Measurements from ENCODE around the gene MAST2. TPM values are rescaled to one million over a fixed set of nuclear protein-coding genes. Genes with fewer than 3 reads are reported as not detected.

Gene MAST2
- total and polyA plus RNA-seq, 9 of the 15 experiments (the other 6 are each of a cell fraction or from before 2014, with no cell fraction given), result 0.73 to 32.0 (median 17.8) TPM

DNA sequence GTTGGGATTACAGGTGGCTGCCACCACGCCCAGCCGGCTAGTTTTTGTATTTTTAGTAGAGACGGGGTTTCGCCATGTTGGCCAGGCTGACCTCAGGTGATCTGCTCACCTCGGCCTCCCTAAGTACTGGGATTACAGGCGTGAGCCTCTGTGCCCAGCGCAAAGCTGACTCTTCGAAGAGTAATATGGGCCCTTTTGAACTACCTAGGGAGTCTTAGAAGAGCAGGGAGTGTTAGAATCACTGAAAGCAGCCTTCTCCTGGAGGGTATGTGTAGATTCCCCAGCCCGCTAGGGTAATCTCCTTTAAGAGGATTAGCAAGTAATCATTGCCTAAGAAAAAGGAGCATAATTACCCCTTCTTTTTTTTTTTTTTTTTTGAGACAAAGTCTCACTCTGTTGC lies 6.5 kb upstream of the MAST2 start:
- no TSS peak for BruUV-seq (replicated peaks)
- in situ Hi-C loops (cut with MboI) (no loop called here), intact Hi-C loops (cut with micrococcal nuclease) (no loop called here)
- Histone ChIP-seq H3K4me1 (replicated peaks in 1 of 2; ENCODE audit: control insufficient read depth in 2 of 2, insufficient read depth in 2 of 2, low read length in 2 of 2) (no peaks in the 10 kb centered on the region; a peak in 1 of 5 replicates), H3K9me1 (ENCODE audit: control insufficient read depth, insufficient read depth, low read length) (no peaks in the 10 kb centered on the region), H3K9ac (ENCODE audit: insufficient read depth in 1 of 2, low read depth in 2 of 2, low read length in 2 of 2) (no peak overlapping the region), H3K4me3 (no peak overlapping the region), H3K4me2 (ENCODE audit: insufficient read depth, low read length) (no peak overlapping the region), H3K79me2 (ENCODE audit: control insufficient read depth, insufficient read depth, low read length) (no peaks in the 10 kb centered on the region), H3K27ac (ENCODE audit: extremely low read depth, low read depth, low read length) (no peak overlapping the region), H4K20me1 (replicated peaks; ENCODE audit: control insufficient read depth, insufficient read depth, low read length) (no peaks in the 10 kb centered on the region), H3K27me3 (ENCODE audit: control insufficient read depth in 2 of 2, insufficient read depth in 2 of 2, low read length in 2 of 2) (no peaks in the 10 kb centered on the region), H3K9me3 (replicated peaks; ENCODE audit: control insufficient read depth, insufficient read depth, low read depth, low read length) (no peaks in the 10 kb centered on the region), H2AFZ (ENCODE audit: low read depth, low read length) (no peak overlapping the region; the same call in 1 of the 2 replicates), H3K36me3 (ENCODE audit: control insufficient read depth, insufficient read depth, low read length) (no peaks in the 10 kb centered on the region)
- no peak for FAIRE-seq
- POLR2A ChIA-PET, result interaction anchor here (0.6 to 0.9 kb wide), 5 partner anchors 8 to 172 kb away, joined by 3 to 4 read pairs (median 3); no protein-coding TSS in a partner anchor
- no peak for DNase-seq (ENCODE audit: extremely low read depth in 1 of 4, low spot score in 3 of 4)
- TF ChIP-seq ZNF695 (CRISPR knock-in tag; IDR thresholded peaks at IDR 0.05) (no peak), CC2D1A (IDR thresholded peaks at IDR 0.05) (no peak), DDX20 (tag; IDR thresholded peaks at IDR 0.05; ENCODE audit: low read depth) (no peak), SIN3B (IDR thresholded peaks at IDR 0.05; ENCODE audit: low read depth) (no peak), HSF4 (CRISPR knock-in tag; IDR thresholded peaks at IDR 0.05; ENCODE audit: borderline replicate concordance) (no peak), ESRRB (CRISPR knock-in tag; IDR thresholded peaks at IDR 0.05; ENCODE audit: borderline replicate concordance) (no peak), FOXP4 (CRISPR knock-in tag; IDR thresholded peaks at IDR 0.05; ENCODE audit: borderline replicate concordance) (no peak), SIX5 (IDR thresholded peaks at IDR 0.05; ENCODE audit: borderline replicate concordance in 1 of 2, insufficient read depth in 1 of 2, low read depth in 1 of 2, low read length in 2 of 2) (no peak), ZNF12 (CRISPR knock-in tag; IDR thresholded peaks at IDR 0.05) (no peak)
- TF ChIP-seq, protein P1, sequence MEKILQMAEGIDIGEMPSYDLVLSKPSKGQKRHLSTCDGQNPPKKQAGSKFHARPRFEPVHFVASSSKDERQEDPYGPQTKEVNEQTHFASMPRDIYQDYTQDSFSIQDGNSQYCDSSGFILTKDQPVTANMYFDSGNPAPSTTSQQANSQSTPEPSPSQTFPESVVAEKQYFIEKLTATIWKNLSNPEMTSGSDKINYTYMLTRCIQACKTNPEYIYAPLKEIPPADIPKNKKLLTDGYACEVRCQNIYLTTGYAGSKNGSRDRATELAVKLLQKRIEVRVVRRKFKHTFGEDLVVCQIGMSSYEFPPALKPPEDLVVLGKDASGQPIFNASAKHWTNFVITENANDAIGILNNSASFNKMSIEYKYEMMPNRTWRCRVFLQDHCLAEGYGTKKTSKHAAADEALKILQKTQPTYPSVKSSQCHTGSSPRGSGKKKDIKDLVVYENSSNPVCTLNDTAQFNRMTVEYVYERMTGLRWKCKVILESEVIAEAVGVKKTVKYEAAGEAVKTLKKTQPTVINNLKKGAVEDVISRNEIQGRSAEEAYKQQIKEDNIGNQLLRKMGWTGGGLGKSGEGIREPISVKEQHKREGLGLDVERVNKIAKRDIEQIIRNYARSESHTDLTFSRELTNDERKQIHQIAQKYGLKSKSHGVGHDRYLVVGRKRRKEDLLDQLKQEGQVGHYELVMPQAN (IDR thresholded peaks at IDR 0.05; ENCODE audit: borderline replicate concordance), result no peak
- 74% methylated on average over 9 of the region's 9 CpGs for WGBS (ENCODE audit: insufficient coverage, low coverage, missing lambda C conversion rate)
- CTCF ChIA-PET (ENCODE audit: low intra/inter-chr PET ratio), result interaction anchor here (0.7 kb wide), 1 partner anchor 31 kb away, joined by 3 read pairs; no protein-coding TSS in a partner anchor
- ATAC-seq, result no peak
